Spleen (tissue), 11 donors: ENCODE measurements around the gene CDK11B. TPM values are rescaled to one million over a fixed set of nuclear protein-coding genes. Genes with fewer than 3 reads are reported as not detected.

Experiments
- DNase-seq: peaks from one replicate; pipeline ENCODE4 v3.0.0-alpha.2; 2020
- H3K27ac ChIP-seq, 8 donors: fragments of 200-600 bp; sonication (generic) in 7 of 8; 1 replicate in 4 of 8; 2 replicates in 4 of 8; pipeline versions ENCODE4 v1.5.0 to v1.8.0; 2016 to 2021; ENCODE audit warnings: inconsistent platforms in 4 of 8, mild to moderate bottlenecking in 4 of 8, moderate library complexity in 1 of 8
- H3K27me3 ChIP-seq, 7 donors: fragments of 200-600 bp; sonication (generic) in 6 of 7; replicated peaks in 1 of 7; 1 replicate in 4 of 7; 2 replicates in 3 of 7; pipeline versions ENCODE4 v1.5.0 to v1.8.0; 2016 to 2021; ENCODE audit warnings: inconsistent platforms in 3 of 7, mild to moderate bottlenecking in 1 of 7
- H3K36me3 ChIP-seq, 6 donors: fragments of 200-600 bp; sonication (generic) in 5 of 6; 1 replicate in 4 of 6; 2 replicates in 2 of 6; pipeline versions ENCODE4 v1.5.0 to v1.8.0; 2016 to 2021; ENCODE audit warnings: inconsistent platforms in 2 of 6
- H3K4me1 ChIP-seq, 6 donors: fragments of 200-600 bp; sonication (generic) in 5 of 6; 1 replicate in 3 of 6; 2 replicates in 3 of 6; pipeline versions ENCODE4 v1.5.0 to v1.8.0; 2016 to 2021; ENCODE audit warnings: inconsistent platforms in 3 of 6
- H3K4me3 ChIP-seq, 8 donors: fragments of 200-600 bp; sonication (generic) in 7 of 8; 1 replicate in 4 of 8; 2 replicates in 4 of 8; pipeline versions ENCODE4 v1.5.0 to v1.8.0; 2016 to 2021; ENCODE audit warnings: inconsistent platforms in 4 of 8, mild to moderate bottlenecking in 4 of 8, moderate library complexity in 2 of 8
- H3K9me3 ChIP-seq, 8 donors: fragments of 200-600 bp; sonication (generic) in 7 of 8; 1 replicate in 4 of 8; 2 replicates in 4 of 8; pipeline versions ENCODE4 v1.5.0 to v1.8.0; 2016 to 2021; ENCODE audit warnings: inconsistent platforms in 4 of 8
- CTCF ChIP-seq, 11 experiments: fragments of 200-600 bp in 7 of 11; fragments of 450-650 bp in 4 of 11; sonication (generic) in 4 of 11; IDR thresholded peaks in 8 of 11; conservative IDR thresholded peaks in 3 of 11; 1 replicate in 7 of 11; 2 replicates in 4 of 11; pipeline versions ENCODE4 v1.4.0 to v1.8.0; 2016 to 2021; ENCODE audit warnings: antibody characterized with exemption in 11 of 11, inconsistent platforms in 4 of 11, mild to moderate bottlenecking in 1 of 11
- POLR2A ChIP-seq, 3 donors: fragments of 450-650 bp; IDR thresholded peaks; one replicate each; pipeline ENCODE4 v1.5.1; 2017; ENCODE audit warnings: antibody characterized with exemption in 3 of 3, mild to moderate bottlenecking in 1 of 3
- POLR2AphosphoS5 ChIP-seq, 3 donors: sonication (generic); formaldehyde crosslinking; IDR thresholded peaks; one replicate each; pipeline ENCODE4 v1.5.1; 2017; ENCODE audit warnings: antibody characterized with exemption in 3 of 3
- WGBS, 5 donors: extraction: QIAGEN DNeasy Blood & Tissue Kit in 3 of 5; methylation state at CpG; one replicate each; pipeline versions ENCODE4 v1.1.5 to v1.1.7; 2013 to 2018; 5-methylcytosine and 5-hydroxymethylcytosine counted together
- intact Hi-C: fragments of 100-400 bp; cut with DNase I; formaldehyde crosslinking; loops from one replicate; pipeline ENCODE4 v1.15.0; 2023; ENCODE audit warnings: low total_unique reads
- polyA plus RNA-seq, 3 donors: library from polyadenylated mRNA; stranded (reverse); fragments of 200-250 nt; gene quantifications; one replicate each; pipeline ENCODE4 v1.2.1, GENCODE V29; 2013
- total RNA-seq, 7 donors: library from RNA; depleted of rRNA in 3 of 7; stranded (reverse); fragments of >200 nt in 3 of 7; fragmentation: NEBNext Ultra II Directional in 4 of 7; extraction: Animal tissue kit (Norgen Biotek cat#: 25700) in 4 of 7; gene quantifications; one replicate each; pipeline versions ENCODE4 v1.1.0 to v1.2.1, GENCODE V29; 2016 to 2021
- donor health status: healthy with polysubstance abuse.
- donor health status: DM: no; HTN: no; CAD: no; lungs with moderate emphysema.
- donor health status: DM: no; HTN: no; CAD: no.
- donor health status: Bipolar disorder and iron deficiency.
- donor health status: healthy.
- donor health status: DM: no; HTN: no; CAD: no.
- donor health status: DM: yes; HTN: yes; CAD: no.

Gene CDK11B
- total and polyA plus RNA-seq, 10 donors = 19.4 to 38.2 (median 29.2) TPM

- no peaks in the 10 kb centered on the region for H3K9me3 ChIP-seq
- no peak overlapping the region for H3K27ac ChIP-seq
- H3K4me1 ChIP-seq = peaks cover 0 to 19% (median 1%) of the 10 kb centered on the region in 6 donors
- intact Hi-C loops = no loop called here
- 90 to 97% (median 95%) methylated on average over 24 to 25 of the region's 25 CpGs for WGBS, 5 donors
- H3K4me3 ChIP-seq = no peak overlapping the region
- H3K27me3 ChIP-seq = no peaks in the 10 kb centered on the region
- H3K36me3 ChIP-seq = peaks cover 0 to 71% (median 40%) of the 10 kb centered on the region in 6 donors
- TF ChIP-seq POLR2A (IDR thresholded peaks at IDR 0.05) (no peak), CTCF (IDR thresholded peaks at IDR 0.05 in 8 of 11, conservative IDR thresholded peaks at IDR 0.05 in 3 of 11) (no peak), POLR2AphosphoS5 (IDR thresholded peaks at IDR 0.05) (peak in 1 of 3 donors; percentile 33)
- peak; percentile 63 for DNase-seq
Measured at GRCh38 chr1:1672181-1672965, 13.6 kb upstream of the CDK11B start.

DNA sequence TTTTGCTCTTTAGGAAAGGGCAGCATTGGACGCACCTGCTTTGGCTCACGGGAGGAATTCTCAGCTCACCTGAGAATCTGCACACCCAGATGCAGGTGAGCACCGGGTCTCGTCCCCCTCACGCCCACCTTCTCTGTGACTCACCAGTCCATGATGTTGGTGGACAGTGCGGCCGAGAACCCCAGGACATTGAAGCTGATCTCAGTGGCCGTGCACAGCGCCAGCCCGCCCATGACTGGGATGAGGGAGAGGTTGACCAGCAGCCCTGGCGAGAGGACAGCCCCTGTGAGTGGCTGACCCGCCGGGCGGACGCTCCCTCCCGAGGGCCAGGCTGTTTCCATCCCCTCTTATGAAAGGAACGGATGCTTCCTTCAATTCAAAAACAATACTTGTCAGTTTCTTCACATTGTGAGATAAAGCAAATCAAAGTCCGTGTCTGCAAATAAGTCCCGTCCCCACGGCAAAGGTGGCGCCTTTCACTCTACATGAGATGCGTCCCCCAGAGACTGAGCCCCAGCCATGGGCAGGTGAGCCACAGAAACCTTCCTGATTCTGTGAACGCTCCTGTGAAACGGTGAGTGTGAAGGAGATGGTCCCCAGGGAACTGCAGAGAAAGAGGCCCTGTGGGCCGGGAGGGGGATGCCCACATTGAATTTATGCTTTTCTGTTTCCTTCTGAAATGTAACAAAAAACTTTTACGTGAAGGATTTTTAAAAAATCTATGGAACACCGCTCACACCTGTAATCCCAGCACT is 12.7 kb upstream of the CDK11B start:
- H3K4me3 ChIP-seq = no peak overlapping the region
- peak; percentile 67 for DNase-seq
- H3K4me1 ChIP-seq = peaks cover 0 to 17% (median 0%) of the 10 kb centered on the region in 6 donors
- TF ChIP-seq CTCF (IDR thresholded peaks at IDR 0.05 in 8 of 11, conservative IDR thresholded peaks at IDR 0.05 in 3 of 11) (no peak), POLR2A (IDR thresholded peaks at IDR 0.05) (no peak)
- no peak overlapping the region for H3K27ac ChIP-seq
- 86 to 90% (median 89%) methylated on average over 25 to 27 of the region's 27 CpGs for WGBS, 5 donors
- peaks cover 0 to 80% (median 44%) of the 10 kb centered on the region in 6 donors for H3K36me3 ChIP-seq
- H3K27me3 ChIP-seq = no peaks in the 10 kb centered on the region
- H3K9me3 ChIP-seq = no peaks in the 10 kb centered on the region
- intact Hi-C loops = no loop called here

DNA sequence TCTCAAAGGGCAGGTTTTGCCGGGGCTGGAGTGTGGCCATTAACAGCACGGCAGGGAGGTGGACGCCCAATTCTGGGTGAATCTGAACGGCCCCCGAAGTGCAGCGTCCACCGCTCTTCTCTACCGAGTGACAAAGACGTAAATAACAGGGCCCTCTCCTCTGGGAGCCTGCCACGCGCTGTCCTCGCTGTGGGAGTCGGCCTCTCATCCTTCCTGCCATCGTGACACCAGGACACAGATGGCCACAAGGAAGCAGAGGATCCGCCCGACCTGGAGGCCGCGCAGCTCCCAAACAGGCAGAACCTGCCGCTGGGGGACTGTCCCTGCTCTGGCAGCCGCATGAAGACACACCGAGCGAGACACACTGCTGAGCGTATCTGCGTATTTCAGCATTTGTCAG is 12.1 kb upstream of the CDK11B start:
- Histone ChIP-seq H3K27ac (no peak overlapping the region), H3K4me3 (no peak overlapping the region), H3K36me3 (peaks cover 0 to 86% (median 50%) of the 10 kb centered on the region in 6 donors), H3K4me1 (peaks cover 0 to 17% (median 0%) of the 10 kb centered on the region in 6 donors), H3K27me3 (no peaks in the 10 kb centered on the region), H3K9me3 (no peaks in the 10 kb centered on the region)
- intact Hi-C loops = no loop called here
- no peak for TF ChIP-seq CTCF (IDR thresholded peaks at IDR 0.05 in 8 of 11, conservative IDR thresholded peaks at IDR 0.05 in 3 of 11)
- no peak for TF ChIP-seq POLR2AphosphoS5 (IDR thresholded peaks at IDR 0.05)
- no peak for TF ChIP-seq POLR2A (IDR thresholded peaks at IDR 0.05)
- peak; percentile 54 for DNase-seq
- 91 to 97% (median 93%) methylated on average over 23 to 24 of the region's 24 CpGs for WGBS, 5 donors
